Endothelial cell of umbilical vein (primary cell): Measurements from ENCODE around the gene TFF2.

Experiments
- CTCF ChIP-seq, 2 donors: IDR thresholded peaks; 1 replicate in 1 of 2; 2 replicates in 1 of 2; pipeline ENCODE4 v1.5.1; 2011; ENCODE audit warnings: low read length in 2 of 2, mild to moderate bottlenecking in 2 of 2, moderate library complexity in 2 of 2, control low read depth in 1 of 2, inconsistent platforms in 1 of 2, low read depth in 1 of 2; ENCODE audit not compliant: insufficient read depth in 1 of 2; ENCODE audit errors: extremely low read depth in 1 of 2
- EZH2 ChIP-seq: IDR thresholded peaks from 2 replicates; pipeline ENCODE4 v1.6.1; 2012; ENCODE audit warnings: borderline replicate concordance, low read depth, mild to moderate bottlenecking, moderate library complexity, low read length, inconsistent platforms; ENCODE audit not compliant: severe bottlenecking

GRCh38 chr21:42320791-42321190 is 30.0 kb downstream of the TFF2 start:
- TF ChIP-seq CTCF (IDR thresholded peaks at IDR 0.05; ENCODE audit: extremely low read depth in 1 of 2, insufficient read depth in 1 of 2, low read depth in 1 of 2, low read length in 2 of 2) = no peak
- TF ChIP-seq EZH2 = no peak
